SK-N-SH treated with all-trans-retinoic acid at 6 μM for 48 hours (cell line): Measurements from ENCODE around the gene KIF3B.
"Not testable (repeated sequence)": the region's sequence is repeated elsewhere in the genome, so short reads cannot be mapped to it uniquely, and the experiment has no call there.

Experiments
- ATAC-seq: fragments of 200-7000 bp; cut with Tn5 transposase; 3 replicates; pipeline ENCODE4 v1.9.1; 2020; ENCODE audit warnings: mild to moderate bottlenecking, moderate library complexity
- ARNTL ChIP-seq: fragments of 450-650 bp; formaldehyde crosslinking; IDR thresholded peaks from 2 replicates; pipeline ENCODE4 v1.5.0; 2020; ENCODE audit warnings: low read depth, mild to moderate bottlenecking, moderate library complexity, borderline replicate concordance
- CSDC2 ChIP-seq: fragments of 250-450 bp; sonication (Bioruptor Pico); IDR thresholded peaks from 2 replicates; pipeline ENCODE4 v1.5.0; 2020; ENCODE audit warnings: mild to moderate bottlenecking, moderate library complexity
- GLIS3 ChIP-seq: fragments of 250-450 bp; sonication (Bioruptor Pico); IDR thresholded peaks from 2 replicates; pipeline ENCODE4 v1.5.0; 2020; ENCODE audit warnings: mild to moderate bottlenecking, moderate library complexity
- OSR1 ChIP-seq: fragments of 250-450 bp; sonication (Bioruptor Pico); IDR thresholded peaks from 2 replicates; pipeline ENCODE4 v1.8.0; 2022; ENCODE audit warnings: moderate library complexity, mild to moderate bottlenecking, inconsistent platforms
- PPARA ChIP-seq: fragments of 250-450 bp; sonication (Bioruptor Pico); IDR thresholded peaks from 2 replicates; pipeline ENCODE4 v1.5.0; 2020; ENCODE audit warnings: mild to moderate bottlenecking, borderline replicate concordance
- RARB ChIP-seq: fragments of 250-450 bp; sonication (Bioruptor Pico); IDR thresholded peaks from 2 replicates; pipeline ENCODE4 v1.8.0; 2021; ENCODE audit warnings: mild to moderate bottlenecking, moderate library complexity
- SNAI2 ChIP-seq: fragments of 250-450 bp; sonication (Bioruptor Pico); IDR thresholded peaks from 2 replicates; pipeline ENCODE4 v1.5.0; 2020; ENCODE audit warnings: mild to moderate bottlenecking, moderate library complexity
- TOX ChIP-seq: fragments of 250-450 bp; sonication (Bioruptor Pico); IDR thresholded peaks from 2 replicates; pipeline ENCODE4 v1.8.0; 2021; ENCODE audit warnings: mild to moderate bottlenecking, moderate library complexity, borderline replicate concordance
- ZC3H10 ChIP-seq: fragments of 250-450 bp; sonication (Bioruptor Pico); IDR thresholded peaks from 2 replicates; pipeline ENCODE4 v1.5.1; 2021; ENCODE audit warnings: mild to moderate bottlenecking, moderate library complexity
- ZFP3 ChIP-seq: fragments of 250-450 bp; sonication (Bioruptor Pico); IDR thresholded peaks from 2 replicates; pipeline ENCODE4 v1.5.0; 2020; ENCODE audit warnings: mild to moderate bottlenecking, moderate library complexity
- ZFP30 ChIP-seq: fragments of 450-650 bp; formaldehyde crosslinking; IDR thresholded peaks from 2 replicates; pipeline ENCODE4 v1.5.0; 2022; ENCODE audit warnings: mild to moderate bottlenecking, moderate library complexity
- ZNF70 ChIP-seq: fragments of 450-650 bp; formaldehyde crosslinking; IDR thresholded peaks from 2 replicates; pipeline ENCODE4 v1.5.0; 2020; ENCODE audit warnings: mild to moderate bottlenecking, moderate library complexity
- ZNF8 ChIP-seq: fragments of 450-650 bp; formaldehyde crosslinking; IDR thresholded peaks from 2 replicates; pipeline ENCODE4 v1.5.0; 2020; ENCODE audit warnings: mild to moderate bottlenecking, moderate library complexity
- TF ChIP-seq, protein P1 (sequence below): fragments of 250-450 bp; sonication (Bioruptor Pico); IDR thresholded peaks from 2 replicates; pipeline ENCODE4 v1.5.1; 2020; ENCODE audit warnings: low read depth, mild to moderate bottlenecking, moderate library complexity
- TF ChIP-seq, protein P2 (sequence below): fragments of 250-450 bp; sonication (Bioruptor Pico); IDR thresholded peaks from 2 replicates; pipeline ENCODE4 v1.5.0; 2020; ENCODE audit warnings: mild to moderate bottlenecking, moderate library complexity
- TF ChIP-seq, protein P3 (sequence below): fragments of 250-450 bp; sonication (Bioruptor Pico); IDR thresholded peaks from 2 replicates; pipeline ENCODE4 v1.5.1; 2021; ENCODE audit warnings: mild to moderate bottlenecking, moderate library complexity
- TF ChIP-seq, protein P4 (sequence below): fragments of 250-450 bp; sonication (Bioruptor Pico); IDR thresholded peaks from 2 replicates; pipeline ENCODE4 v1.8.0; 2021; ENCODE audit warnings: low read depth, mild to moderate bottlenecking, moderate library complexity, borderline replicate concordance
- TF ChIP-seq, protein P5 (sequence below): fragments of 250-450 bp; sonication (Bioruptor Pico); IDR thresholded peaks from 2 replicates; pipeline ENCODE4 v1.8.0; 2020; ENCODE audit warnings: mild to moderate bottlenecking, moderate library complexity, borderline replicate concordance

Gene KIF3B

DNA sequence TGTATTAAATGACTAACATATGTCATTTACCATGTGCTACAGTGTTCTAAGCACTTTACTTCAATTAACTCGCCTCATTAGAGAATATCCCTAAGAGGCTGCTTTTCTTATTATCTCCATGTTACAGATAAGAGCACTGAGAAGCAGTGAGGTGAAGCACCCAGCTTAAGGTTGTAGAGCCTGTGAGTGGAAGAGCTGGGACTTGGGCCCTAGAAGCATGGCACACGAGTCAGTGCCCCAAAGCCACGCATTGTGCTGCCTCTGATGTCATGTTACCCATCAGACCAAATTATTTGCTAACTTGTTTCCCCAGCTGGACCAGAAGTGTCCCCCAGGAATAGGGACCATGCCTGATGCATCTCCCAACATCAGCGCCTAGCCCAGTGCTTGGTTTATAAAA lies 35.6 kb upstream of the KIF3B start:
- ATAC-seq = no peak
- TF ChIP-seq TOX (CRISPR knock-in tag) (no peak), CSDC2 (CRISPR knock-in tag) (no peak), ZFP3 (CRISPR knock-in tag) (no peak), ZNF8 (CRISPR knock-in tag) (no peak), ZFP30 (no peak), GLIS3 (CRISPR knock-in tag) (no peak), SNAI2 (CRISPR knock-in tag) (no peak), PPARA (CRISPR knock-in tag) (no peak), ARNTL (CRISPR knock-in tag) (no peak), OSR1 (CRISPR knock-in tag) (no peak)
- TF ChIP-seq, protein P1, sequence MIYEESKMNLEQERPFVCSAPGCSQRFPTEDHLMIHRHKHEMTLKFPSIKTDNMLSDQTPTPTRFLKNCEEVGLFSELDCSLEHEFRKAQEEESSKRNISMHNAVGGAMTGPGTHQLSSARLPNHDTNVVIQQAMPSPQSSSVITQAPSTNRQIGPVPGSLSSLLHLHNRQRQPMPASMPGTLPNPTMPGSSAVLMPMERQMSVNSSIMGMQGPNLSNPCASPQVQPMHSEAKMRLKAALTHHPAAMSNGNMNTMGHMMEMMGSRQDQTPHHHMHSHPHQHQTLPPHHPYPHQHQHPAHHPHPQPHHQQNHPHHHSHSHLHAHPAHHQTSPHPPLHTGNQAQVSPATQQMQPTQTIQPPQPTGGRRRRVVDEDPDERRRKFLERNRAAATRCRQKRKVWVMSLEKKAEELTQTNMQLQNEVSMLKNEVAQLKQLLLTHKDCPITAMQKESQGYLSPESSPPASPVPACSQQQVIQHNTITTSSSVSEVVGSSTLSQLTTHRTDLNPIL = no peak
- TF ChIP-seq, protein P2, sequence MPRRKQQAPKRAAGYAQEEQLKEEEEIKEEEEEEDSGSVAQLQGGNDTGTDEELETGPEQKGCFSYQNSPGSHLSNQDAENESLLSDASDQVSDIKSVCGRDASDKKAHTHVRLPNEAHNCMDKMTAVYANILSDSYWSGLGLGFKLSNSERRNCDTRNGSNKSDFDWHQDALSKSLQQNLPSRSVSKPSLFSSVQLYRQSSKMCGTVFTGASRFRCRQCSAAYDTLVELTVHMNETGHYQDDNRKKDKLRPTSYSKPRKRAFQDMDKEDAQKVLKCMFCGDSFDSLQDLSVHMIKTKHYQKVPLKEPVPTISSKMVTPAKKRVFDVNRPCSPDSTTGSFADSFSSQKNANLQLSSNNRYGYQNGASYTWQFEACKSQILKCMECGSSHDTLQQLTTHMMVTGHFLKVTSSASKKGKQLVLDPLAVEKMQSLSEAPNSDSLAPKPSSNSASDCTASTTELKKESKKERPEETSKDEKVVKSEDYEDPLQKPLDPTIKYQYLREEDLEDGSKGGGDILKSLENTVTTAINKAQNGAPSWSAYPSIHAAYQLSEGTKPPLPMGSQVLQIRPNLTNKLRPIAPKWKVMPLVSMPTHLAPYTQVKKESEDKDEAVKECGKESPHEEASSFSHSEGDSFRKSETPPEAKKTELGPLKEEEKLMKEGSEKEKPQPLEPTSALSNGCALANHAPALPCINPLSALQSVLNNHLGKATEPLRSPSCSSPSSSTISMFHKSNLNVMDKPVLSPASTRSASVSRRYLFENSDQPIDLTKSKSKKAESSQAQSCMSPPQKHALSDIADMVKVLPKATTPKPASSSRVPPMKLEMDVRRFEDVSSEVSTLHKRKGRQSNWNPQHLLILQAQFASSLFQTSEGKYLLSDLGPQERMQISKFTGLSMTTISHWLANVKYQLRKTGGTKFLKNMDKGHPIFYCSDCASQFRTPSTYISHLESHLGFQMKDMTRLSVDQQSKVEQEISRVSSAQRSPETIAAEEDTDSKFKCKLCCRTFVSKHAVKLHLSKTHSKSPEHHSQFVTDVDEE (CRISPR knock-in tag) = no peak
- TF ChIP-seq, protein P3, sequence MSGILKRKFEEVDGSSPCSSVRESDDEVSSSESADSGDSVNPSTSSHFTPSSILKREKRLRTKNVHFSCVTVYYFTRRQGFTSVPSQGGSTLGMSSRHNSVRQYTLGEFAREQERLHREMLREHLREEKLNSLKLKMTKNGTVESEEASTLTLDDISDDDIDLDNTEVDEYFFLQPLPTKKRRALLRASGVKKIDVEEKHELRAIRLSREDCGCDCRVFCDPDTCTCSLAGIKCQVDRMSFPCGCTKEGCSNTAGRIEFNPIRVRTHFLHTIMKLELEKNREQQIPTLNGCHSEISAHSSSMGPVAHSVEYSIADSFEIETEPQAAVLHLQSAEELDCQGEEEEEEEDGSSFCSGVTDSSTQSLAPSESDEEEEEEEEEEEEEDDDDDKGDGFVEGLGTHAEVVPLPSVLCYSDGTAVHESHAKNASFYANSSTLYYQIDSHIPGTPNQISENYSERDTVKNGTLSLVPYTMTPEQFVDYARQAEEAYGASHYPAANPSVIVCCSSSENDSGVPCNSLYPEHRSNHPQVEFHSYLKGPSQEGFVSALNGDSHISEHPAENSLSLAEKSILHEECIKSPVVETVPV (CRISPR knock-in tag) = no peak
- TF ChIP-seq, all 23 proteins: peak for 0

DNA sequence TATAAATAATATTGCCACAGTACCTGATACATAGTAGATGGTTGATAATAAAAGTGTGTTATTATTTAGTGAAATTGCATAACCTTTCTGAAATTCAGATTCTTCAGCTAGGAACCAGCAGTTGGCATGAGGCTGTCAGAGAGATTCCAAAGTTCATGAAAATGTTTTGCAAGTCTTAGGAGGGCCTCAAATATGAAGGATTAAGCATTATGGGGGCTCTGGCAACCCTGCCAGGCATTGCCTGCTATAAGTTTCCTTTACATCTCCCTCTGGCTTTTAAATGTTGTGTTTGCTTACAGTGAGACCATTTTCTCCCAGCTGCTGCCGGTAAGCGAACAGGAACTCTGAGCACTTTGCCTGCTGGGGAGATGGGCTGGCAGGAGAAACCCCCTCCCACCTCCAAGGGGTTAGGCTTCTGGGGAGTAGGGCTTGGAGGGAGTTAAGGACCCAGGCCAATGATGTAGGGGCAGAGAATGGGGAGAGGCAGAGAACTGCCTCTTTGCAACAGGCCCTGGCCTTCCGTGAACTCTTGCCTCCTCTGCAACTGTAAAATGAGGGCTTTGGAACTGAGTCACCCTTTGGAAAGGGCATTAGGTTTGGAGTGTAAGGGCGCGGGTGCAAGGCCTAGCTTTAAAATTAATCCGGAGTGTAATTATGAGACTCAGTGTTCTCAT lies 33.2 kb upstream of the KIF3B start:
- TF ChIP-seq, protein P3 (CRISPR knock-in tag) = no peak
- TF ChIP-seq, protein P4, sequence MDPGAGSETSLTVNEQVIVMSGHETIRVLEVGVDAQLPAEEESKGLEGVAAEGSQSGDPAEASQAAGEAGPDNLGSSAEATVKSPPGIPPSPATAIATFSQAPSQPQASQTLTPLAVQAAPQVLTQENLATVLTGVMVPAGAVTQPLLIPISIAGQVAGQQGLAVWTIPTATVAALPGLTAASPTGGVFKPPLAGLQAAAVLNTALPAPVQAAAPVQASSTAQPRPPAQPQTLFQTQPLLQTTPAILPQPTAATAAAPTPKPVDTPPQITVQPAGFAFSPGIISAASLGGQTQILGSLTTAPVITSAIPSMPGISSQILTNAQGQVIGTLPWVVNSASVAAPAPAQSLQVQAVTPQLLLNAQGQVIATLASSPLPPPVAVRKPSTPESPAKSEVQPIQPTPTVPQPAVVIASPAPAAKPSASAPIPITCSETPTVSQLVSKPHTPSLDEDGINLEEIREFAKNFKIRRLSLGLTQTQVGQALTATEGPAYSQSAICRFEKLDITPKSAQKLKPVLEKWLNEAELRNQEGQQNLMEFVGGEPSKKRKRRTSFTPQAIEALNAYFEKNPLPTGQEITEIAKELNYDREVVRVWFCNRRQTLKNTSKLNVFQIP (CRISPR knock-in tag) = no peak
- TF ChIP-seq, protein P1 = no peak
- no peak for TF ChIP-seq ZC3H10
- ATAC-seq = no peak

DNA sequence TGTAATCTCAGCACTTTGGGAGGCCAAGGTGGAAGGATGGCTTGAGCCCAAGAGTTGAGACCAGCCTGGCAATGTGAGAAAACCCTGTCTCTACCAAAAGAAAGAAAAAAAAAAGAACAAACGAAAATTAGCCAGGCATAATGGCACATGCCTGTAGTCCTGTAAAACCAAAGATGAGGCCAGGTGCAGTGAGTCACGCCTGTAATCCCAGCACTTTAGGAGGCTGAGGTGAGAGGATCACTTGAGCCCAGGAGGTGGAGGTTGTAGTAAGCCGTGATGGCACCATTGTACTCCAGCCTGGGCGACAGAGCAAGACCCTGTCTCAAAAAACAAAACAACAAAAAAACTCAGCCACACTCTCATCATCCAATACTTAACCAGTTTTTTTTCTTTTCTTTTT lies 32.5 kb upstream of the KIF3B start:
- TF ChIP-seq ARNTL (CRISPR knock-in tag) (no peak), ZFP3 (CRISPR knock-in tag) (no peak), RARB (CRISPR knock-in tag) (no peak), ZNF70 (CRISPR knock-in tag) (no peak), TOX (CRISPR knock-in tag) (no peak), PPARA (CRISPR knock-in tag) (no peak), GLIS3 (CRISPR knock-in tag) (no peak), CSDC2 (CRISPR knock-in tag) (no peak)
- TF ChIP-seq, protein P5, sequence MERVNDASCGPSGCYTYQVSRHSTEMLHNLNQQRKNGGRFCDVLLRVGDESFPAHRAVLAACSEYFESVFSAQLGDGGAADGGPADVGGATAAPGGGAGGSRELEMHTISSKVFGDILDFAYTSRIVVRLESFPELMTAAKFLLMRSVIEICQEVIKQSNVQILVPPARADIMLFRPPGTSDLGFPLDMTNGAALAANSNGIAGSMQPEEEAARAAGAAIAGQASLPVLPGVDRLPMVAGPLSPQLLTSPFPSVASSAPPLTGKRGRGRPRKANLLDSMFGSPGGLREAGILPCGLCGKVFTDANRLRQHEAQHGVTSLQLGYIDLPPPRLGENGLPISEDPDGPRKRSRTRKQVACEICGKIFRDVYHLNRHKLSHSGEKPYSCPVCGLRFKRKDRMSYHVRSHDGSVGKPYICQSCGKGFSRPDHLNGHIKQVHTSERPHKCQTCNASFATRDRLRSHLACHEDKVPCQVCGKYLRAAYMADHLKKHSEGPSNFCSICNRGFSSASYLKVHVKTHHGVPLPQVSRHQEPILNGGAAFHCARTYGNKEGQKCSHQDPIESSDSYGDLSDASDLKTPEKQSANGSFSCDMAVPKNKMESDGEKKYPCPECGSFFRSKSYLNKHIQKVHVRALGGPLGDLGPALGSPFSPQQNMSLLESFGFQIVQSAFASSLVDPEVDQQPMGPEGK (CRISPR knock-in tag) = no peak
- TF ChIP-seq, all 23 proteins: peak for 0
- no peak for ATAC-seq

DNA sequence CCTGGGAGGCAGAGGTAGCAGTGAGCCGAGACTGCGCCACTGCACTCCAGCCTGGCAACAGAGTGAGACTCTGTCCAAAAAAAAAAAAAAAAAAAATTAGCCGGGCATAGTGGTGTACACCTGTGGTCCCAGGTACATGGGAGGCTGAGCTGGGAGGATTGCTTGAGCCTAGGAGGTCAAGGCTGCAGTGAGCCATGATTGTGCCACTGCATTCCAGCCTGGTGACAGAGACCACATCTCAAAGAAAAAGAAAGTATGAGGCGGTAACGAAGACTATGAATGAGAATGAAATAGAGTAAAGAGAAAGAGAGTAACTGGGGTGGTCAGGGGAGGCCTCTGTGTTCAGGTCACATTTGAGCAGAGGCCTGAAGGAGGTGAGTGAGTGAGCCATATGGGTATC lies 31.2 kb upstream of the KIF3B start:
- not testable (repeated sequence) for ATAC-seq
